Thyroid gland (tissue), 4 donors: Measurements from ENCODE around the gene NELFA.

Experiments used
- POLR2A ChIP-seq, 2 donors: fragments of 450-650 bp; IDR thresholded peaks; one replicate each; pipeline ENCODE4 v1.6.1; 2017; ENCODE audit warnings: antibody characterized with exemption in 2 of 2, mild to moderate bottlenecking in 2 of 2, moderate library complexity in 1 of 2
- TF ChIP-seq, protein P1 (sequence below), 6 experiments: fragments of 200-600 bp in 3 of 6; fragments of 450-650 bp in 3 of 6; sonication (generic) in 3 of 6; IDR thresholded peaks; one replicate each; pipeline ENCODE4 v1.5.1; 2016 to 2019; ENCODE audit warnings: antibody characterized with exemption in 6 of 6, mild to moderate bottlenecking in 2 of 6, inconsistent platforms in 1 of 6, moderate library complexity in 1 of 6

DNA sequence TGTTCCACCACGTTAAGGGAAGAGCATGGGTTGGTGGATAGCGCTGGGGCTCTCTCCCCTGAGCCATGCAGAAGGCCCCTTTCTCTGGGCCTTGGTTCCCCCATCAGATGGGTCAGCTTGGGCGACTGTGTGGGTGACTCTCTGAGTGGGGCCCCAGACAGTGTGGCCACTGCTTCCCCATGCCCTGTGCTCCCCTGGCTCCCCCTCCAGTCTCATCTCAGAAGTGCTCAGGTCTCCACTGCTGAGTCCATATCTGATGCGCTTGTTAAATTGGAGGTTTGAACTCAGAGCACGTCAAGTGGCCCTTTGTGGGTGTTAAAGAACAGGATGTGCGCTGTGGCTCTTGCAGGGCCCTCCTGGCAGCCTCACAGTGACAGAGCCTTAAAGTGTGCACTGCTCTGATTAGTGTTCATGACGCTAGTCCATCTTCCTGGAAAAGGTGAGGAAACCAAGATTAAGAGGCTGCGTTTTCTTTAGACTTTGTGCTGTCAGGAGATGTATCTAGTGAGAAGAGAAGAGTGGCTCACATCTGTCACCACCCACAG lies 59.8 kb downstream of the NELFA start:
- TF ChIP-seq, protein P1, sequence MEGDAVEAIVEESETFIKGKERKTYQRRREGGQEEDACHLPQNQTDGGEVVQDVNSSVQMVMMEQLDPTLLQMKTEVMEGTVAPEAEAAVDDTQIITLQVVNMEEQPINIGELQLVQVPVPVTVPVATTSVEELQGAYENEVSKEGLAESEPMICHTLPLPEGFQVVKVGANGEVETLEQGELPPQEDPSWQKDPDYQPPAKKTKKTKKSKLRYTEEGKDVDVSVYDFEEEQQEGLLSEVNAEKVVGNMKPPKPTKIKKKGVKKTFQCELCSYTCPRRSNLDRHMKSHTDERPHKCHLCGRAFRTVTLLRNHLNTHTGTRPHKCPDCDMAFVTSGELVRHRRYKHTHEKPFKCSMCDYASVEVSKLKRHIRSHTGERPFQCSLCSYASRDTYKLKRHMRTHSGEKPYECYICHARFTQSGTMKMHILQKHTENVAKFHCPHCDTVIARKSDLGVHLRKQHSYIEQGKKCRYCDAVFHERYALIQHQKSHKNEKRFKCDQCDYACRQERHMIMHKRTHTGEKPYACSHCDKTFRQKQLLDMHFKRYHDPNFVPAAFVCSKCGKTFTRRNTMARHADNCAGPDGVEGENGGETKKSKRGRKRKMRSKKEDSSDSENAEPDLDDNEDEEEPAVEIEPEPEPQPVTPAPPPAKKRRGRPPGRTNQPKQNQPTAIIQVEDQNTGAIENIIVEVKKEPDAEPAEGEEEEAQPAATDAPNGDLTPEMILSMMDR (IDR thresholded peaks at IDR 0.05): no peak
- no peak for TF ChIP-seq POLR2A (IDR thresholded peaks at IDR 0.05)
